SKM-1 treated with dmso at 0.1 percent for 144 hours (cell line): ENCODE results near the gene CCDC7.
"Not testable (repeated sequence)": the region's sequence is repeated elsewhere in the genome, so short reads cannot be mapped to it uniquely, and the experiment has no call there.

Experiments used
- DNase-seq: peaks from one replicate; lab custom pipeline; 2025; ENCODE audit not compliant: unreplicated experiment; lab: John Stamatoyannopoulos, UW

The CCDC7 gene

GRCh38 chr10:32446536-32447406 lies 831 bp downstream of the CCDC7 start:
- peak; percentile 3 for DNase-seq

GRCh38 chr10:32454148-32454547 lies 8.2 kb downstream of the CCDC7 start:
- no peak for DNase-seq

- no peak for DNase-seq
These were observed 13.2 kb downstream of the CCDC7 start for GRCh38 chr10:32459051-32459698.

GRCh38 chr10:32461203-32461602 lies 15.3 kb downstream of the CCDC7 start:
- DNase-seq, result no peak

GRCh38 chr10:32471232-32471631 lies 25.3 kb downstream of the CCDC7 start:
- no peak for DNase-seq

- no peak for DNase-seq
These were observed 31.6 kb downstream of the CCDC7 start for GRCh38 chr10:32477499-32477898.

GRCh38 chr10:32481606-32482005 lies 35.7 kb downstream of the CCDC7 start:
- DNase-seq, result no peak

GRCh38 chr10:32483019-32483502 lies 37.1 kb downstream of the CCDC7 start:
- DNase-seq, result not testable (repeated sequence)

GRCh38 chr10:32488038-32488437 lies 42.1 kb downstream of the CCDC7 start:
- not testable (repeated sequence) for DNase-seq

GRCh38 chr10:32489158-32489557 lies 43.2 kb downstream of the CCDC7 start:
- DNase-seq, result no peak

- no peak for DNase-seq
These were observed 44.0 kb downstream of the CCDC7 start for GRCh38 chr10:32489901-32490300.

GRCh38 chr10:32494562-32494961 lies 48.6 kb downstream of the CCDC7 start:
- DNase-seq, result not testable (repeated sequence)

- DNase-seq, result not testable (repeated sequence)
These were observed 54.2 kb downstream of the CCDC7 start for GRCh38 chr10:32500136-32500535.

- DNase-seq, result no peak
These were observed 56.0 kb downstream of the CCDC7 start for GRCh38 chr10:32501906-32502305.

GRCh38 chr10:32505762-32506420 lies 60.0 kb downstream of the CCDC7 start:
- DNase-seq, result not testable (repeated sequence)

GRCh38 chr10:32511599-32511998 lies 65.7 kb downstream of the CCDC7 start:
- no peak for DNase-seq

- DNase-seq, result no peak
These were observed 70.9 kb downstream of the CCDC7 start for GRCh38 chr10:32516567-32517495.

GRCh38 chr10:32530231-32530630 lies 84.3 kb downstream of the CCDC7 start:
- no peak for DNase-seq

GRCh38 chr10:32538256-32538655 lies 92.3 kb downstream of the CCDC7 start:
- no peak for DNase-seq

- DNase-seq, result no peak
These were observed 94.9 kb downstream of the CCDC7 start for GRCh38 chr10:32540691-32541470.
